HepG2 (cell line): Measurements from ENCODE around the gene ATE1. TPM values are rescaled to one million over a fixed set of nuclear protein-coding genes. Genes with fewer than 3 reads are reported as not detected.
"Not testable (repeated sequence)": the region's sequence is repeated elsewhere in the genome, so short reads cannot be mapped to it uniquely, and the experiment has no call there.

Source experiments
- ATAC-seq: fragments of 200-7000 bp; cut with Tn5 transposase; 3 replicates; pipeline ENCODE4 v1.9.1; 2020; ENCODE audit warnings: mild to moderate bottlenecking, moderate library complexity
- BruUV-seq: library from RNA; stranded (reverse); fragments of 400-500 nt; replicated peaks from 2 replicates; lab custom pipeline; 2021; lab: Mats Ljungman, UMichigan
- CTCF ChIA-PET: fragments of 300-600 bp; formaldehyde crosslinking; extraction: SDS; loops from one replicate; lab custom pipeline; 2021; ENCODE audit warnings: low total read pairs, inconsistent platforms, low intra/inter-chr PET ratio; lab: Yijun Ruan, JAX
- POLR2A ChIA-PET: fragments of 350-600 bp; sonication (Branson Sonifier 250); formaldehyde crosslinking; loops from one replicate; lab custom pipeline; 2020; ENCODE audit warnings: antibody characterized with exemption, inconsistent platforms; lab: Yijun Ruan, JAX
- DNase-seq: peaks from one replicate; pipeline ENCODE4 v3.0.0-alpha.2; 2015; ENCODE audit warnings: low spot score
- FAIRE-seq: peaks from 3 replicates; lab custom pipeline; 2011; peaks lifted over from hg19 to GRCh38; lab: Jason Lieb, UNC
- H2AFZ ChIP-seq: one replicate; pipeline ENCODE4 v1.6.1; 2011; ENCODE audit warnings: low read length, inconsistent platforms
- H3K27ac ChIP-seq: fragments of 300-600 bp; 3 replicates; pipeline ENCODE4 v1.8.0; 2011; ENCODE audit warnings: mixed run types, mild to moderate bottlenecking, mixed read lengths, low read length, inconsistent platforms; ENCODE audit not compliant: insufficient read depth; ENCODE audit errors: extremely low read length
- H3K27me3 ChIP-seq, 2 experiments: fragments of 200-600 bp in 1 of 2; 2 replicates in 1 of 2; 3 replicates in 1 of 2; pipeline versions ENCODE4 v1.6.0 to v1.8.0; 2011; ENCODE audit warnings: low read length in 2 of 2, mild to moderate bottlenecking in 2 of 2, moderate library complexity in 2 of 2, inconsistent platforms in 1 of 2; ENCODE audit not compliant: insufficient read depth in 2 of 2, control insufficient read depth in 1 of 2
- H3K36me3 ChIP-seq, 2 experiments: fragments of 200-600 bp in 1 of 2; replicated peaks in 1 of 2; 2 replicates in 1 of 2; 3 replicates in 1 of 2; pipeline versions ENCODE4 v1.5.1 to v1.8.0; 2011; ENCODE audit warnings: low read length in 2 of 2, inconsistent platforms in 1 of 2; ENCODE audit not compliant: insufficient read depth in 2 of 2, control insufficient read depth in 1 of 2
- H3K4me1 ChIP-seq: 2 replicates; pipeline ENCODE4 v1.5.1; 2012; ENCODE audit warnings: low read length, inconsistent platforms; ENCODE audit not compliant: insufficient read depth
- H3K4me2 ChIP-seq: 2 replicates; pipeline ENCODE4 v1.6.0; 2011; ENCODE audit warnings: low read depth, low read length, inconsistent platforms
- H3K4me3 ChIP-seq, 3 experiments: fragments of 200-600 bp in 1 of 3; sonication (generic), shearing (Covaris generic) in 1 of 3; replicated peaks in 1 of 3; 2 replicates each; pipeline ENCODE4 v1.5.1; 2011 to 2016; ENCODE audit warnings: low read length in 3 of 3, inconsistent platforms in 2 of 3, low read depth in 2 of 3, mild to moderate bottlenecking in 2 of 3, control low read depth in 1 of 3, mixed read lengths in 1 of 3; ENCODE audit not compliant: insufficient read depth in 1 of 3
- H3K79me2 ChIP-seq: one replicate; pipeline ENCODE4 v1.6.1; 2011; ENCODE audit warnings: low read length, inconsistent platforms; ENCODE audit not compliant: insufficient read depth
- H3K9ac ChIP-seq: 2 replicates; pipeline ENCODE4 v1.6.0; 2011; ENCODE audit warnings: mild to moderate bottlenecking, low read depth, low read length, inconsistent platforms; ENCODE audit not compliant: insufficient read depth
- H3K9me3 ChIP-seq: 2 replicates; pipeline ENCODE4 v1.5.1; 2012; ENCODE audit warnings: mild to moderate bottlenecking, low read length
- H4K20me1 ChIP-seq: 2 replicates; pipeline ENCODE4 v1.6.0; 2011; ENCODE audit warnings: inconsistent platforms, mild to moderate bottlenecking, low read length, moderate library complexity; ENCODE audit not compliant: insufficient read depth
- FLYWCH1 ChIP-seq: sonication (generic); formaldehyde crosslinking; IDR thresholded peaks from 2 replicates; pipeline ENCODE4 v1.8.1; 2023; ENCODE audit warnings: mild to moderate bottlenecking, missing genetic modification reagents
- GABPA ChIP-seq, 2 experiments: IDR thresholded peaks; 2 replicates each; pipeline ENCODE4 v1.6.1; 2011 to 2016; ENCODE audit warnings: low read depth in 2 of 2, low read length in 1 of 2, missing biosample characterization in 1 of 2, missing genetic modification characterization in 1 of 2
- ZSCAN25 ChIP-seq: sonication (generic); formaldehyde crosslinking; IDR thresholded peaks from 2 replicates; pipeline ENCODE4 v1.8.0; 2022; ENCODE audit warnings: mild to moderate bottlenecking, missing genetic modification reagents
- WGBS: methylation state at CpG from one replicate; pipeline ENCODE4 v1.1.6; 2017; ENCODE audit warnings: low lambda C conversion rate; 5-methylcytosine and 5-hydroxymethylcytosine counted together
- in situ Hi-C: cut with HindIII; loops from 2 replicates; pipeline ENCODE4 v1.10.0; 2017; ENCODE audit warnings: low pct_unique_long_range_greater_than_20kb; ENCODE audit not compliant: extremely low pct_ligation_motif_present
- intact Hi-C: fragments of 100-400 bp; cut with micrococcal nuclease; formaldehyde crosslinking; loops from one replicate; pipeline ENCODE4 v1.10.0; 2022; ENCODE audit not compliant: unreplicated experiment
- polyA plus RNA-seq, 8 experiments: library from polyadenylated mRNA; depleted of rRNA in 3 of 8; stranded (reverse) in 7 of 8; unstranded in 1 of 8; fragments of >200 nt; fragmentation: Illumina TruSeq in 4 of 8; extraction: Trizol in 4 of 8; gene quantifications; 2 replicates each; pipeline versions ENCODE4 v1.2.1 to v1.2.3, GENCODE V29; 2011 to 2016; ENCODE audit warnings: low read depth in 4 of 8, missing spikeins in 1 of 8, mixed read lengths in 1 of 8; ENCODE audit not compliant: insufficient read depth in 1 of 8
- total RNA-seq, 5 experiments: library from RNA; depleted of rRNA; stranded (reverse); fragments of >200 nt; fragmentation: Illumina TruSeq; extraction: Trizol; gene quantifications; 2 replicates each; pipeline ENCODE4 v1.2.3, GENCODE V29; 2016; ENCODE audit warnings: low read depth in 1 of 5

Gene ATE1
- total and polyA plus RNA-seq, 2 of the 13 experiments (the other 11 are each of a cell fraction or from before 2014, with no cell fraction given): 17.5 to 42.2 TPM

DNA sequence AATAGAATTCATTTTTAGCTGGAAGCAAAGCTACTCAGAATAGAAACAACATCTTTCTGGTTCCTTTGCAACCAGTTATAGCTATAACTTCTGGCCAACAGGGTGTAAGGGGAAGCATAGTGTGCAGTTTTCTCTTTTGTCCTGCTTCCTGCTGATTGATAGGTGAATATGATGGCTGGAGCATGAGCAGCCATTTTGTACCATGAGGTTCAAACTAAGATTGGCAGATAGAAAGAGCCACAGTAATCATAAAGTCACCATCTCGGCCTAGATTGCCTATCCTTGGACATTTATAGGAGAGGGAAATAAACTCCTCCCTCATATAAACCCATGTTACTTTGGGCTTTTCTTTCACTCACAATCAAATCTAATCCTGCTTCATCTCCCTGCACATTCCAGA lies 227.4 kb downstream of the ATE1 start:
- Histone ChIP-seq H3K79me2 (no peaks in the 10 kb centered on the region), H3K4me1 (peaks cover 34% of the 10 kb centered on the region), H3K4me3 (no peak overlapping the region), H4K20me1 (no peaks in the 10 kb centered on the region), H2AFZ (no peak overlapping the region), H3K9ac (no peak overlapping the region), H3K27ac (no peak overlapping the region), H3K27me3 (no peaks in the 10 kb centered on the region; a peak in 1 of 5 replicates), H3K36me3 (no peaks in the 10 kb centered on the region), H3K9me3 (no peaks in the 10 kb centered on the region), H3K4me2 (no peak overlapping the region)
- DNase-seq (no peak), FAIRE-seq (no peak), ATAC-seq (no peak)
- POLR2A ChIA-PET: no interaction called here
- CTCF ChIA-PET: no interaction called here
- 53% methylated on average over 1 of the region's 1 CpG for WGBS
- intact Hi-C loops: no loop called here
- TF ChIP-seq ZSCAN25 (CRISPR knock-in tag) (no peak), FLYWCH1 (CRISPR knock-in tag) (no peak), GABPA (IDR thresholded peaks at IDR 0.05; ENCODE audit: low read depth, low read length) (no peak), GABPA (CRISPR knock-in tag; IDR thresholded peaks at IDR 0.05; ENCODE audit: low read depth) (no peak)
- in situ Hi-C loops: no loop called here
- no TSS peak for BruUV-seq

DNA sequence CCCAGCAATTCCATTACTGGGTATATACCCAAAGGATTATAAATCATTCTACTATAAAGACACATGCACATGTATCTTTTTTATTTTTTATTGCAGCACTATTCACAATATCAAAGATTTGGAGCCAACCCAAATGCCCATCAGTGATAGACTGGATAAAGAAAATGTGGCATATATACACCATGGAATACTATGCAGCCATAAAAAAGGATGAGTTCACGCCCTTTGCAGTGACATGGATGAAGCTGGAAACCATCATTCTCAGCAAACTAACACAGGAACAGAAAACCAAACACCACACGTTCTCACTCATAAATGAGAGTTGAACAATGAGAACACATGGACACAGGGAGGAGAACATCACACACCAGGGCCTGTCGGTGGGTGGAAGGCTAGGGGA lies 228.1 kb downstream of the ATE1 start:
- H3K4me1 ChIP-seq: peaks cover 38% of the 10 kb centered on the region
- H3K4me2 ChIP-seq, H3K9ac ChIP-seq, H3K27me3 ChIP-seq, H3K79me2 ChIP-seq, H3K4me3 ChIP-seq, H3K27ac ChIP-seq, ATAC-seq, intact Hi-C loops, in situ Hi-C loops, CTCF ChIA-PET, FAIRE-seq, H2AFZ ChIP-seq, BruUV-seq, H3K9me3 ChIP-seq, POLR2A ChIA-PET, DNase-seq, H4K20me1 ChIP-seq, H3K36me3 ChIP-seq: not testable (repeated sequence)
- 75% methylated on average over 3 of the region's 3 CpGs for WGBS
